HUDEP-2 (cell line): Measurements from ENCODE around the gene CAMKMT.
"Not testable (repeated sequence)": the region's sequence is repeated elsewhere in the genome, so short reads cannot be mapped to it uniquely, and the experiment has no call there.

Experiments used
- DNase-seq, 76 experiments: peaks; one replicate each; lab custom pipeline; 2025; ENCODE audit not compliant: unreplicated experiment in 76 of 76; lab: John Stamatoyannopoulos, UW

The CAMKMT gene

DNA sequence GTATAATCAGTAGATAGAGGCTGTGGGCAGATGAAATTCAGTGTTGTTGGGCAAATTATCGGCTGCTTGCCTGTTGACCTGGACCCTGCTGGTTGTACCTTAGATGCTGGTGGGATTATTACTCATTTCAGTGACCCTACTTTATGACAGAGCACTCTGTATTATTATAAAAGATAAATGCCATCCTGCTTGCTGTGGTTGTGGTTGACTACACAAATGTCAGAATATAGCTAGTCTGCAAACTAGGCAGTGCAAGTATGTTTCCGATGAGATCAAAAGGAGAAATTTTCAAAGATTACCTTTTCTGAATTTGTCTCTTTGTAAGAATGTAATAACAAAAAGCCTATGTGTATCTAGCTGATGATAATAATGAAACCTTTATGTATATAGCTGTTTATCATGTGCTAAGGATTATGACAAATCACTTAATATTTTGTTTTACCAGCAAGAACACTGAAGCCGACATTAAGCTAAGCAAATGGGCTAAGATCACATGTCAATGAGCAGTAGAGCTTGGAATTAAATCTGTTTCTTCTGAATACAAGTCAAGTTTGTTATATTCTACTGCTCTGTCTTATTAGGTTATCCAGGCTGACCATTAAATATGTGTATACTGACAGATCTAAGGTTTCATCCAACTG, 219.2 kb downstream of the CAMKMT start:
- DNase-seq, result no peak

DNA sequence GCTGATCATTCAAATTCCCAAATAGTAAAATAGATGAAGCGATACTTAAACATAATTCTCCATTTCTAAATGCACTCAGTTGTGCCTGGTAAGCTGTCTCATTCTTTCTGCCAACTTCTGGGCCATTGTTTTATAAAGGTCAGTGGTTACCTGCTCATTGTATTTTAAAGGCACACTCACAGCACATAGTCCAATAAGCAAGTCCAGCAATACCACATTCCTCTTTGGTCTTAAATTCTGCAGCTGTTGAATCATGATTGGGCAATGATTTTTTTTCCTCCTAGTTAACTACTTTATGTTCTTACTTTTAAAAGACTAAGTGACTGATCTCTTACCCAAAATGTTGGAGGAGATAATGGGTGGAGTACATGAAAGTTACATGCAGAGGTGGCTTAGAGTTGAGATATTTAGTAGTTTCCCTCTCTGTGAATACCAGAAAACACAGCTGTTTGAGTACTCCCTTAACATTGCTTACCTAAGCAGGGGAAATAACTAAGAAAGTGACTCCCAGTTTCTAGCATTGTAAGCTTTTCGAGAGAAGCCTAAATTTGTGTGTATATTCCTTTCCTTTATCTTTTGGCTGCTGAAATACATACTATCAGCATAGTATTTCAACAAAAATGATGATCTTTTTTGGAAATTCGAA, 220.7 kb downstream of the CAMKMT start:
- no peak for DNase-seq

DNA sequence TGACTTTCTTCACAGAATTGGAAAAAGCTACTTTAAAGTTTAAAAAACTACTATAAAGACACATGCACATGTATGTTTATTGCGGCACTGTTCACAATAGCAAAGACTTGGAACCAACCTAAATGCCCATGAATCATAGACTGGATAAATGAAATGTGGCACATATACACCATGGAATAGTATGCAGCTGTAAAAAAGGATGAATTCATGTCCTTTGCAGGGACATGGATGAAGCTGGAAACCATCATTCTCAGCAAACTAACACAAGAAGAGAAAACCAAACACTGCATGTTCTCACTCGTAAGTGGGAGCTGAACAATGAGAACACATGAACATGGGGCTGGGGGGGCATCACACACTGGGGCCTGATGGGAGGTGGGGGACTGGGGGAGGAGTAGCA, 233.9 kb downstream of the CAMKMT start:
- not testable (repeated sequence) for DNase-seq

DNA sequence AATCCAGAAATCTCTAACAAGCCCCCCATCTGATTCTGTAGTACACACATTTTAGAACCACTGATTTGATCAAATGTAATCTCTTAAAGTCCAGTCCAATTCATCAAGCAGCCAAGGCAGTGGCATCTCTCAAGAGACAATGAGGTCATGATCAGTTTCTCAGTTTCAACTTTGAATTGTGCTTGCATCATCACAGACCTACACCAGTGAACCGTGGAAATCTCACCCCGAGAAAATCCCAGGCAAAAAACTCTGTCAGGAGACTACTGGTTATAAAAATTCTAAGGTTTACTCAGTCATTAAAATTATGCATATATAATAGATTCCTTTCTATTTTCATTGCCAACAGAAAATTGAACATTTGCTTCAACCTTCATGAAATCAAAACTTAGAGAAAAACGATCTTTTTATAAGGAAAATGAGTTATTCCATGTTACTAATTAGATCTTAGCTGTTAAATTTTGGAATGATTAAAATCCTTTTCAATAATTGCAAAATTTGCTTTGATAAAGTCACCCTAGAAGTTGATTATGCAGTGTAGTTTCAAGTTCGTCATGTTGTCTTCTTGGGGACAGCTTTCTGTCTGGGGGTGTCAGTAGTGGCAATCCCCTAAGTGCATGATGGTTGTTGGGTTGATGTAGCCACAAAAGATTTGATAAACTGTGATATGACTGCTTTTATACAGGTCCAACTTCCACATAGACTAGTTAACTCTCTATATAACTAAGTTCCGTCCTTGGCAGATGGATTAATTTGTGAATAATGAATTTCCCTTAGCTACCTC, 235.0 kb downstream of the CAMKMT start:
- DNase-seq, result no peak

DNA sequence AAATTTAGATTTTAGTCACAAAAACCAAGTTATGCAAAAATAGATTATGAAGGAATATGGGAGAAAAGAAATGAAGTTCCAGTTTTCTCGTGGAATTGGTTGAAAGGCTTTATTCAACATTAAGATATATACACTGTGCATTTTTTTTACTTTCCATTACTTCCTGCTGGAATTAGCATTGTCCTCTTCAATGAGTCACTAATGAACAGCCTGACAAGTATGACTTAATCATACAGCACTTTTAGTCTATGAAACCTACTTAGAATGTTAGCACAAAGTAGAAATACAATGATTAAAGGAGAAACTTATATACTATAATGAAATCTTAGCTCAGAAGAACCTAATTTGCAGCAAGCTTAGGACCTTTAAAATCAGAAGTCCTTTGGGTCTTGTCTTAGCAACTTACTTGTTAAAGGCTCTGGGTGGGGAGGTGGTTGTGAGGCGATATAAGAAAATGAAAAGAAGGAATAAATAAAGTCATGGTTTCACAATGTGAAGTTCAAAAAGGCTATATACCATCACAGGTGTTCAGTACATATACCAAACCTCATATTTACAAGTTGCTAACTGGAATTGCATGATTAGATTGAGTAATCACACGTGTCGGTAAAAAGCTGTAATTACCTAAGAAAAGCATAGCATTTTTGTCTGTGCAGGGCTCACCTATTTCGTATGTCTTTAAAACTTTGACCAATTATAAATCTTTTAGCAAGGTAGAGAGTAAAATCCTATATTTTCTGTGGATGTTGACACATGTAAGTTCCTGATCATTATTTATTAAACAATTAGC, 236.8 kb downstream of the CAMKMT start:
- no peak for DNase-seq

DNA sequence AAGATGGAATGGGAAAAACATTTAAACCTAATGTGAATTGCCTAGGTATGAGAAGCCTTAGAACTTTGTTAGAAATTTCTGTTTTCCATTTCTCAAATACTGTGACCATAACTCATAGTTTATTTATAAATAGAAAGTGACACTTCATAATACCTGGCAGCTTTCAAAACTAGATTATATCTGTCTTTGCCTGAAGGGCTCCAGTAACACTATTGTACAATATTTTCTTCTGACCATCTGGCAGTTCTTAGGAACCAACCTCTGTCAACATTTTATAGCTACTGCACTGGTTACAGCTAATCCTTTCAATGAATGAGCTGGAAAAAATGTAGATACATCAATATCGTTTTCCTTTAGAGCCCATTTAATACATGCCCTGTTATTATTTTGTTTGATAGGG, 237.4 kb downstream of the CAMKMT start:
- DNase-seq, result no peak

DNA sequence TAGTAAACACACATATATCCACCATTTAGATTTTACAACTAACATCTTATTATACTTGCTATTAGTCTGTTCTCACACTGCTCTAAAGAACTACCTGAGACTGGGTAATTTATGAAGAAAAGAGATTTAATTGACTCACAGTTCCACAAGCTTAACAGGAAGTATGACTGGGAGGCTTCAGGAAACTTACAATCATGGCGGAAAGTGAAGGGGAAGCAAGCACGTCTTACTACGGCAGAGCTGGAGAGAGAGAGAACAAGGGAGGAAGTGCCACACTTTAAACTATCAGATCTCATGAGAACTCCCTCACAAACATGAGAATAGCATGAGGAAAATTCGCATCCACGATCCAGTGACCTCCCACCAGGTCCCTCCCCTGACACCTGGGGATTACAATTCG, 240.7 kb downstream of the CAMKMT start:
- DNase-seq, result no peak

DNA sequence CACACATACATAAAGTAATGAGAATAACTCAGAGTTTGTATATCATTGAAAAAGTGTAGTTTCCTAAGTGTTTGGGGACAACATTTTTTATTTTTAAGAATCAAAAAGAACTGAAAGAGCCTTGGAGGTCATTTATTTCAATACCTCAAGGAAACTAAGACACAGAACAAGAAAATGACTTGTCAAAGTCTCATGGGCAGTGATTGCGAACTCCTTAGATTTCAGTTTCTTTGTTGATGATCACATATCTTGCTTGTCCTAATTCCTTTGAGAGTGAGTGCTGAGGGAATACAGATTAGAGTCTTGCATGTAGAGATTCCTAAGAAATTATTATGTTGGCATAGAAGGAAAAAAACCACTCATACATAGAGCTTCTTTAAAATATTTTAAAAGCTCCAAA, 243.8 kb downstream of the CAMKMT start:
- DNase-seq, result no peak

DNA sequence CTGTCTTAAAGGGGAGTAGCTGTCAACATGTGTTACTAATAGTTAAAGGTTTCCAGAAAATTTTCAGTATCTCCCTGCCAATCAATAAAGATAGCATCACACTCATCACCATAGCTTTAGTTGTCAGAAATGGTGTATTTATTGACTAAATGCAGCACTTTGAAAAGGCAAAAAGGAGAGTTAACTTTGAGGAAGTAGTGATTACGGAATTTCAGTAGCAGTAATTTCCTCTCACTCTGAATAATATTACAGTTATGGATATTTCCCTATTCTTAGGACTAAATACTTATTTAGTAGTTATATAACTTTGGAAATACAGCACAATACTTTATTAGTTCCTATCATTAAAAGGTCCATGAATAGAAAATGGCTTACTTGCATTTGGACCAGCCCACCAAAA, 250.5 kb downstream of the CAMKMT start:
- DNase-seq, result no peak

DNA sequence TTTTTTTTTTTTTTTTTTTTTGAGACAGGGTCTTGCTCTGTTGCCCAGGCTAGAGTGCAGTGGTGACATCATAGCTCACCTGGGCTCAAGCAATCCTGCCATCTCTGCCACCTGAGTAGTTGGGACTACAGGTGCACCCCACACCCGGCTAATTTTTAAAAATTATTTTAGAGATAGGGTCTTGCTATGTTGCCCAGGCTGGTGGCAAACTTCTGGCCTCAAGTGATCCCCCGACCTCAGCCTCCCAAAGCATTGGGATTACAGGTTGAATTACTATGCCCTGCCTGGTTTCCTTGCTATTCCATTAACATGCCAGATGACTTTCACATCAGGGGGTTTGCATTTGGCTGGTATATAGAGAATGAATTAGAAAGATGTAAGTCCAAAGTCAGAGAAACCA, 253.2 kb downstream of the CAMKMT start:
- DNase-seq, result no peak

DNA sequence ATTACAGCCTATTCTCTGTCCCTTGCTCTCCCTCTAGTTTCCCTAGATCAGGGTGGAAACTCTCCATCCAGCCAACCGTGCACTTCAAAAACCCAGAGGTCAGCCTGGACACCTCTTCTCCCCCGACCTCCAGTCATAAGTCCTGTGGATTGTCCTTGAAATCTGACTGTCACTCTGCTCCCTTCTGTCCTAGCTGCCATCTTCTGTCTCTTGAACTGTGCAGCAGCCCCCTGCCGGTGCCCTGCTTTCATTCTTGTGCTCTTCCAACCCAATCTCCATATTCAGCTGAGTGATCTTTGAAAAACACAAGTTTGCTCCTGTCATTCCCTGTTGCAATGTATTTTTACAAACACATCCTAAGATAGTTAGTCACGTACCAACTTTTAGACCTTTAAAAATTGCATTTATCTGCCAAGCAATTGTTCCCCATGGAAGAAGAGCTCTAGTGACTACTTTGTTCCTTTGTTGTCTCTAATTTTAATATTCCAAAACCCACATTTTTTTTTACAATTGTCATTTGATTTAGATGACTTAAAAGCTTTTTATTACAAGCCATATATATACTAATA, 254.3 kb downstream of the CAMKMT start:
- no peak for DNase-seq

DNA sequence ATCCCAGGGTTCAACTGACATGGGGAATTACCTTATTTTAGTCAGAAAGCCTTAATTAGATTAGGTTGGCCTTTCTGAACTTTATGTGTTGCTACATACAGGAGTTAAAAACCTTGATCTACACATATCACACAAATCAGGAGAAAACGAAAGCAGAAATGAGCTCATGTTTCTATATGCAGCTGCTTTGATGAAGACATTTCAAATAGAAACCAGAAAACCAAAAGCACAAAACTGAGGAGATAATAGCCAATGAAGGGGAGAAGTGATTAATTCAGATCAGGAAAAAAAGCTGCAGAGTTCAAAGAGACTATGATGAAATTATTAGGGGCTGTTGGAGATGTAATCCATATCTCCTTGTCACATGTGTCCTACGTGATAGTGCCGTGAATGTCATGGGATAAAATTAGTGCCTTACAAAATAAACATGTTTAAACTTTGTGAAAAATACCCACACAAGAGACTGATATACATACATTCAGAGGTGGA, 255.0 kb downstream of the CAMKMT start:
- no peak for DNase-seq

DNA sequence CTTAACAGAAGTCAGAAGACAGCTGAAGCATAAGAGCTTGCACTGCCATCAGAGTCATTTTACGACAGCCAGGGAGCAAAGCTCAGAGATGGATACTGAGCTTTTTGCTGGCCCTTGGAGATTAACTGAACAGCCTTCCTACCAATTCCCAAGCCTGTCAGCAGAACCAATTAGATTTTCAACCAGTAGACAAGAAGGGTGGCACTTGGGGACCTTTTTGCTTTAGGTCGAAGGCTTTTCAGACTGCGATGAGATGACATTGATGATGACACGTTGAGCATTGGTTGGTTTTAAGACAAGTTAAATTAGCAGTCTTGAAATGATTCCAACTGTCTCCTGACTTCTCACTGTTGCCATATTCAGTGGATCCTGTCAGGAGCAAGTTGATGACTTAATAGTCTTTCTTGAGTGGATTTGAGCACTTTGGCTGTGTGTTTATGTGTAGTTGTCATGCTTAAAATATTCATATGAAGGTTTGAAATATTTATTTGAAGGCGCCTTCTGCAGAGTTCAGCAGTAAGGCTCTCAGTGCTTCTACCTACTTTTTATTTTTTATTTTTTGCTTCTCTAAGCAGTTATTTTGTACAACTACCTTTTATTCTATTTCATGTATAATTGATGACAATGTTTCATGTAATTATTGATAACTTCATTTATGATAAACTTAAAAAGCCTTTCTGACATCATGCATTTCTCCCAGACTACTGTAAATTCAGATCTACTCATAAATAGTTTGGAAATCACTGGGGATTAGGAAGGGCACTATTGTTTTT, 256.7 kb downstream of the CAMKMT start:
- DNase-seq, result no peak

DNA sequence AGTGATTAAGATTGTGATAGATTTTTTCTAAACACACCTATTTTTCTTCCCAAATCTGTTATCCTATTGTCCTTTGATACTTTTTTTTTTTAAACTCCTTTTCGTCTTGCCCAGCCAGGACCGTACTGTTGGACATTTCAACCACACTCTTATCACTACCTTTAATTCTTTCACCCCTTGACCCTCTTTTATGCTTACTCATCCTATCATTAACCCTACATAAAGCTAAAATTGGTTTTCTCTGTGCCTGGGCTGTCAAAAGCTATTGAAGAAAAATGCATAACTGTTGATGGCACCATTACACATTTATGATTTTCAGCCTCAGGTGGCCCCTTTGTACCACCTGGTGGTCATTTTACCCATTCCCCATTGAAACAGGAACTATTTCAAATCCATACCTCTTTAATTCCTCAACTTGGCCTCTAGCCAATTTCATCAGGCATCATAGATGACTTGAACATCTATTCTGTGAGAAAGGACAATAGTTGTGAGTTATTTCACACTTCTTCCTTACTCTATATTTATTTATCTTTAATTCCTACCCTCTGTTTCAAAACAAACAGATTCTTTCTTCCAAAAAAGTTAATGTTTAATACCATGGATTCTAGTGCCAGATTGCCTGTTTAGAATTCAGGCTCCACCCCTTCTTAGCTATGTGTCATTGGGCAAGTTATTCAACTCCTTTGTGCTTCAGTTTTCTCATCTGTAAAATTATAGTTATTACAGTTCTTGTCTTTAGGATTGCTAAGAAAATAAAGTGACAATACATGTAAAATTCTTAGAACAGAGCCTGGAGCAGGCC, 258.6 kb downstream of the CAMKMT start:
- DNase-seq, result no peak

DNA sequence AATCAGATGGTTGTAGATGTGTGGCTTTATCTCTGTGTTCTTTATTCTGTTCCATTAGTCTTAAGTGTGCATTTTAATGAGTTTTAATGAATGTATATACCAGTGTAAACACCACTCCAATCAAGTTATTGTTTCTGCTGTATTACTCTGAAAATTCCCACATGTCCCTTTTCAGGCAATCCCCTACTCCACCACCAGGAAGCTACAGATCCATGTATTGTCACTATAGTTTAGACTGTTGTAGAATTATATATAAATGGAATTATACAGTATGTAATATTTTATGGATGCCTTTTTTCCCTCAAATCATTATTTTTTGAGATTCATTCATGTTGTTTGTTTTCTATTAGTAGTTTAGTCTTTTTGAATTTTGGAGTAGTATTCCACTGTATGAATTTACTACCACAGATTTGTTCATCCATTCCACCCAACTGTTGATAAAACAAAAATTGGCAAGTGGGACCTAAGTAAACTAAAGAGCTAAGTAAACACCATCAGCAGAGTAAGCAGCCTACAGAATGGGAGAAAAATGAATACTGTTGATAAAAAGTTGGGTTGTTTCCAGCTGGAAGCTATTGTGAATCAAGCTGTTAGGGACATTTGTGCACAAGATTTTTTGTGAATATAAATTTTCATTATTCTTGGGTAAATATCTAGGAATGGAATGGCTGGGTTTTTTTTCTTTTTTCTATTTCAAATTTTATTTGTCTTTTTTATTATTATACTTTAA, 262.0 kb downstream of the CAMKMT start:
- DNase-seq, result no peak

DNA sequence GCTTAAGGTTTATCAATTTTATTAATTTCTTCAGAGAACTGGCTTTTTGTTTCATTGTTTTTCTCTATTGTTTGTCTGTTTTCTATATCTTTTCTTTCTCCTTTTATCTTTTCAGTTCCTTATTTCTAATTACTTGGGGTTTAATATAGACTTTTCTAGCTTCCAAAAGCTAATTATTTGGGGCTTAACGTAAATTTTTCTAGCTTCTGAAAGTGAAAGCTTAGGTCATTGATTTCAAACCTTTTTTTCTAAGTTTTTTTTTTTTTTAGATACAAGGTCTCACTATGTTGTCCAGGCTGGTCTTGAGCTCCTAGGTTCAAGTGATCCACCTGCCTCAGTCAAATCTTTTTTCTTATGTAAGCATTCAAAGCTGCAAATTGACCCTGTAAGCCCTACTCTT, 266.6 kb downstream of the CAMKMT start:
- DNase-seq, result no peak

DNA sequence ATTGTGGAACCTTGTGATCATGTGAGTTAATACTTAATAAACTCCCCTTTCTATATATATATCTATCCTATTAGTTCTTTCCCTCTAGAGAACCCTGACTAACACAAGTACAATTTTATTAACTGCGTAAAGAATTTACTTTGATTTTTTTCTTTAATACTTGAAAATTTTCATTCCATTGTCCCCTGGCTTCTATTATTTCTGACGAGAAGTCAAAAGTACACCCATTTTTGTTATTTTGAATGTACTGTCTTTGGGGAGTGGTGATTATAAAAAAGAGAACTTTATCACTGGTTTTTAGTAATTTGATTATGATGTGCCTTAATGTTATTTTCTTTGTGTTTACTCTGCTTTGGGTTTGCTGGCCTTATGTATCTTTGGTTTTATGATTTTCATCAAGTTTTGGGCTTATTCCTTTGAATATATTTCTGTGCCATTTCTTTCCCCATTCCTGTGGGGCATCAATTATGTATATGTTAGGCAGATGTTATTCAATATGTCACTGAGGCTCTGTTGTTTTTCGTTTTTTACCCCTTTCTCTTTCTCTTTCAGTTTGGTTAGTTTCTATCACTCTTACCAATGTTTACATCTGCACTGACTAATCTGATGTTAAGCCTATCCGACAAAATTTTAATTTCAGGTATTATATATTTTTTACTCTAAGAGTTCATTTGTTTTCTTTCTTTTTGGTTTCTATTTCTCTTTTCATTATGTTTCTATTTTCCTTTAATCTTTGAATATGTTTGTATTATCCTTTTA, 271.4 kb downstream of the CAMKMT start:
- no peak for DNase-seq

DNA sequence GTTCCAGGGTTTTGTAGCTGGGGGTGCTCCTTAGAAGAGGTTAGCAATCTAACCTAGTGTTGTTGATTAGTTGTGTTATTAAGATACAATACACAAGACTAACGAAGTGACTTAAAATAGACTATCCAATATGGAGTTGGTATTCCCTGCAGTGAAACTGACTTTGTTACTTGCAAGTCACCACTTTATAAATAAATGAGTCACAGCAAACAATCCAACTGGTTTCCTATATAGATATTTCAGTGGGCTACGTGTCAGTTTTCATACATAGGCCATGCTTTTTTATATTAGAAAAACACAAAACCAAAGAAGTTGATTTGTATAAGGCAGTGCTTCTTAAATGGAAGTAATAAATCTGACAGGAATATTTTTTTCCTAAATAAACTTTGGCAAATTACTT, 274.0 kb downstream of the CAMKMT start:
- no peak for DNase-seq
